Activated CD4-positive, alpha-beta T cell treated with anti-CD3 and anti-CD28 coated beads, Interleukin-2, amount 10 ng/mL, durations not matched to agents 7 days and 5 days (primary cell): ENCODE measurements around the gene MANEAL. TPM values are rescaled to one million over a fixed set of nuclear protein-coding genes. Genes with fewer than 3 reads are reported as not detected.

Source experiments
- CTCF ChIA-PET: fragments of 350-600 bp; sonication (Branson Sonifier 250); formaldehyde crosslinking; loops from one replicate; lab custom pipeline; 2021; ENCODE audit warnings: antibody characterized with exemption; lab: Charles Lee
- POLR2A ChIA-PET: fragments of 350-600 bp; sonication (Branson Sonifier 250); formaldehyde crosslinking; loops from one replicate; lab custom pipeline; 2021; ENCODE audit warnings: antibody characterized with exemption; lab: Charles Lee
- DNase-seq: peaks from one replicate; pipeline ENCODE4 v3.0.0-alpha.2; 2020
- H3K27ac Mint-ChIP-seq: one replicate; pipeline ENCODE4 v1.8.0; 2021; ENCODE audit warnings: mild to moderate bottlenecking, moderate library complexity, mixed read lengths
- H3K27me3 Mint-ChIP-seq: one replicate; pipeline ENCODE4 v1.8.0; 2021; ENCODE audit warnings: mixed read lengths
- H3K36me3 Mint-ChIP-seq: one replicate; pipeline ENCODE4 v1.8.0; 2021; ENCODE audit warnings: low read depth, mixed read lengths
- H3K4me1 Mint-ChIP-seq: one replicate; pipeline ENCODE4 v1.8.0; 2021; ENCODE audit warnings: mixed read lengths
- H3K4me3 Mint-ChIP-seq: one replicate; pipeline ENCODE4 v1.8.0; 2021; ENCODE audit warnings: mild to moderate bottlenecking, moderate library complexity, mixed read lengths
- H3K9me3 Mint-ChIP-seq: one replicate; pipeline ENCODE4 v1.8.0; 2021; ENCODE audit warnings: mixed read lengths
- total RNA-seq, 2 experiments: library from RNA; stranded (reverse); gene quantifications; one replicate each; pipeline ENCODE4 v1.2.3, GENCODE V29; 2021

MANEAL gene
- total RNA-seq, 2 experiments from 2014 or later: 1.3 to 1.5 TPM

- Mint-ChIP-seq H3K36me3 (peaks cover 26% of the 10 kb centered on the region), H3K4me3 (no peak overlapping the region), H3K4me1 (no peaks in the 10 kb centered on the region), H3K9me3 (no peaks in the 10 kb centered on the region), H3K27me3 (no peaks in the 10 kb centered on the region), H3K27ac (peak overlapping the region; percentile 19)
- POLR2A ChIA-PET: interaction anchor here (0.6 kb wide), 1 partner anchor 192 kb away, joined by 3 read pairs; no protein-coding TSS in a partner anchor
- CTCF ChIA-PET: interaction anchor here (0.6 to 1.1 kb wide), 3 partner anchors 14 to 34 kb away, joined by 3 read pairs; no protein-coding TSS in a partner anchor
- no peak for DNase-seq
Measured at GRCh38 chr1:37817481-37817880, 23.8 kb downstream of the MANEAL start.

GRCh38 chr1:37821481-37821880 is 27.8 kb downstream of the MANEAL start:
- ChIA-PET CTCF (no interaction called here), POLR2A (no interaction called here)
- Mint-ChIP-seq H3K27me3 (no peaks in the 10 kb centered on the region), H3K4me1 (peaks cover 4% of the 10 kb centered on the region), H3K4me3 (no peak overlapping the region), H3K27ac (no peak overlapping the region), H3K36me3 (peaks cover 31% of the 10 kb centered on the region), H3K9me3 (no peaks in the 10 kb centered on the region)
- no peak for DNase-seq

- DNase-seq: no peak
- Mint-ChIP-seq H3K36me3 (peaks cover 34% of the 10 kb centered on the region), H3K9me3 (no peaks in the 10 kb centered on the region), H3K27me3 (no peaks in the 10 kb centered on the region), H3K27ac (peak overlapping the region; percentile 25), H3K4me3 (no peak overlapping the region), H3K4me1 (peaks cover 4% of the 10 kb centered on the region)
- POLR2A ChIA-PET: no interaction called here
- CTCF ChIA-PET: interaction anchor here (0.8 to 1.7 kb wide), 3 partner anchors 8 to 201 kb away, joined by 3 to 4 read pairs (median 3); partner anchors contain the start of gene MTF1
Measured at GRCh38 chr1:37822906-37823815, 29.5 kb downstream of the MANEAL start.

DNA sequence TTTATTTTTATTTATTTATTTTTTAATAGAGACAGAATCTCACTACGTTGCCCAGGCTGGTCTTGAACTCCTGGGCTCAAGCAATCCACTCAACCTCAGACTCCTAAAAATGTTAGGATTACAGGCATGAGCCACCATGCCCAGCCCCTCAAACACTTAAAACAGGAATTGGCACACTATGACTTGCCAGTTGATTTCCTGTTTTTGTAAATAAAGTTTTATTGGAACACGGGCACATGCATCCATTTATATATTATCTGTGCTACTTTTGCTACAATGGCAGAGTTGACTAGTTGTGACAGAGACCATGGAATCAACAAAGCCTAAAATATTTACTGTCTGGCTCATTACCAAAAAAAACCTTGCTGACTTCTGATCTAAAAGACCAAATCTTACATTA is 30.4 kb downstream of the MANEAL start:
- ChIA-PET POLR2A (no interaction called here), CTCF (no interaction called here)
- H3K27ac Mint-ChIP-seq: no peak overlapping the region

DNA sequence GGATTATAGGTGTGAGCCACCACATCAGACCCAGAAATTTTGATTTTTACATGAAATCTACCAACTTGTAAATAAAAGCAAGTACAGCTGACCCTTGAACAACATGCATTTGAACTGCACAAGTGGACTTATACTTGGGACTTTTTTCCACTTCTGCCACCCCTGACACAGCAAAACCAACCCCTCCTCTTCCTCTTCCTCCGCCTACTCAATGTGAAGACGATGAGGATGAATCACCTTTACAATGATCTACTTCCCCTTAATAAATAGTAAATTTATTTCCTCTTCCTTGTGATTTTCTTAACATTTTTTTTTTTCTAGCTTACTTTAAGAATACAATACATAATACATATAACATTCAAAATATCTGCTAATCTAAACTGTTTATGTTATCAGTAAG is 31.9 kb downstream of the MANEAL start:
- Mint-ChIP-seq H3K9me3 (no peaks in the 10 kb centered on the region), H3K4me1 (peaks cover 4% of the 10 kb centered on the region), H3K27me3 (no peaks in the 10 kb centered on the region), H3K27ac (no peak overlapping the region), H3K4me3 (no peak overlapping the region), H3K36me3 (peaks cover 35% of the 10 kb centered on the region)
- no peak for DNase-seq
- ChIA-PET CTCF (no interaction called here), POLR2A (no interaction called here)

More for the DNA sequence above, 30.4 kb downstream of the MANEAL start:
- no peaks in the 10 kb centered on the region for H3K9me3 Mint-ChIP-seq
- peaks cover 37% of the 10 kb centered on the region for H3K36me3 Mint-ChIP-seq
- H3K4me3 Mint-ChIP-seq: no peak overlapping the region
- DNase-seq: no peak
- no peaks in the 10 kb centered on the region for H3K27me3 Mint-ChIP-seq
- peaks cover 4% of the 10 kb centered on the region for H3K4me1 Mint-ChIP-seq

GRCh38 chr1:37828410-37829074 is 34.9 kb downstream of the MANEAL start:
- ChIA-PET CTCF (interaction anchor here (1.6 kb wide), 1 partner anchor 13 kb away, joined by 3 read pairs; no protein-coding TSS in a partner anchor), POLR2A (no interaction called here)
- Mint-ChIP-seq H3K27ac (no peak overlapping the region), H3K9me3 (no peaks in the 10 kb centered on the region), H3K27me3 (no peaks in the 10 kb centered on the region), H3K36me3 (peaks cover 27% of the 10 kb centered on the region), H3K4me1 (peaks cover 2% of the 10 kb centered on the region), H3K4me3 (no peak overlapping the region)
- DNase-seq: no peak

DNA sequence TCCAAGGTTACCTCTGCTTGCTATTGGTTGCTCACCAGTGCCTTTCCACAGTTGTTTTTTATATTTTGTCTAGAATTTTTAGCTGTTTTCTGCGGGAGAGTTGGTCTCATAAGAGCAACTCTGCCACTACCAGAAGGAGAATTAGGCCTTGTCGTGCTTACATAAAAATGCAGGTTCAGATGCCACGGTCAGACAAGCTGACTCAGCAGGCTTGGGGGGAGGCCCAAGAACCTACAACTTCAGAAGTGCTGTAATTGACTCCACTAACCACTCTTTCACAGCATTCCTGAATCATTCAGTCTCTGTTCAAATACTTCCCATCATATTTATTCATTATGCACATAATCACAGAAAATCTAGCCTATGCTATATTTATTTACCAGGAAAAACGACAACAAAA is 37.5 kb downstream of the MANEAL start:
- ChIA-PET POLR2A (no interaction called here), CTCF (interaction anchor here (0.7 to 1.4 kb wide), 2 partner anchors 8 to 14 kb away, joined by 3 read pairs; no protein-coding TSS in a partner anchor)
- no peak for DNase-seq
- Mint-ChIP-seq H3K4me3 (no peak overlapping the region), H3K36me3 (peaks cover 33% of the 10 kb centered on the region), H3K4me1 (no peaks in the 10 kb centered on the region), H3K9me3 (no peaks in the 10 kb centered on the region), H3K27ac (no peak overlapping the region), H3K27me3 (no peaks in the 10 kb centered on the region)

DNA sequence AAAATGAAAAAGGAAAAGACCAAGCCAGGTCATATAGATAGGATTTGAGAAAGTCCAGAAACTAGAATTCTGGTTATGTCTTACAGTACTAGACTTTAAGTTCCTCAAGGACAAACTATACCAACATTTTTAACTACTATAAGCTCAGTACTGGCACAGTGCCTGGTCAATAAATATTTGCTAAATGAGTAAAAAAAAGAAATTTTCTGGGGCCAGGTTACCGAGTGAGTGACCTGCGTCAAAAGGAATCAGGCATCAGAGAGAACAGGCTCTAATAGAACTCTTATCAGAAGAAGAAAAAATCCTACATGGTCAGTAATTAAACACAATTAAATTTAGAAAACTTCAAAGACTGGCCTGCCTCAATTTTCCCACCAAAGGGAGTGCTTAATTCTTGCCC is 38.2 kb downstream of the MANEAL start:
- Mint-ChIP-seq H3K27me3 (no peaks in the 10 kb centered on the region), H3K27ac (no peak overlapping the region), H3K4me1 (no peaks in the 10 kb centered on the region), H3K36me3 (peaks cover 33% of the 10 kb centered on the region), H3K4me3 (no peak overlapping the region), H3K9me3 (no peaks in the 10 kb centered on the region)
- no peak for DNase-seq
- ChIA-PET POLR2A (no interaction called here), CTCF (interaction anchor here (1.4 kb wide), 1 partner anchor 9 kb away, joined by 3 read pairs; no protein-coding TSS in a partner anchor)

DNA sequence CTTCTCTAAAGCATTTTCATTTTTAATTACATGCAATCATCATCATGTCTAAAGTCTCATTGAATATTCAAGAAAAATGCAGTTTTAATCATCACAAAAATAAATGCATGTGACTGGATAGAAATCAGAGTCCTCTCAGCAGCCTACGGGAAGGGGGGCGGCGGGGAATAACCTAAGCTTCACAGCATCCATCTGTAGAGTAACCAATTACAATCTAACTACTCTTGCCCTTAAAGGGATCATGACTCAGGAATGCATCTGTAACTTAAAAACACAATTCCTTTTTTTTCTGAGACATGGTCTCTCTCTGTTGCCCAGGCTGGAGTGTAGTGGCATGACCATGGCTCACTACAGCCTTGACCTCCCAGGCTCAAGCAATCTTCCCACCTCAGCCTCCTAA is 43.1 kb downstream of the MANEAL start:
- peaks cover 39% of the 10 kb centered on the region for H3K36me3 Mint-ChIP-seq
- CTCF ChIA-PET: no interaction called here
- no peak overlapping the region for H3K4me3 Mint-ChIP-seq
- H3K27me3 Mint-ChIP-seq: no peaks in the 10 kb centered on the region
- H3K27ac Mint-ChIP-seq: no peak overlapping the region
- H3K4me1 Mint-ChIP-seq: no peaks in the 10 kb centered on the region
- no peak for DNase-seq
- H3K9me3 Mint-ChIP-seq: no peaks in the 10 kb centered on the region
- POLR2A ChIA-PET: interaction anchor here (0.6 kb wide), 1 partner anchor 1299 kb away, joined by 3 read pairs; no protein-coding TSS in a partner anchor

- ChIA-PET POLR2A (no interaction called here), CTCF (interaction anchor here (1.9 kb wide), 1 partner anchor 20 kb away, joined by 9 read pairs; the partner anchor contains the start of gene MTF1)
- DNase-seq: no peak
- H3K27ac Mint-ChIP-seq: no peak overlapping the region
- no peaks in the 10 kb centered on the region for H3K27me3 Mint-ChIP-seq
- H3K9me3 Mint-ChIP-seq: no peaks in the 10 kb centered on the region
- H3K36me3 Mint-ChIP-seq: peaks cover 31% of the 10 kb centered on the region
- no peak overlapping the region for H3K4me3 Mint-ChIP-seq
- peaks cover 8% of the 10 kb centered on the region for H3K4me1 Mint-ChIP-seq
Measured at GRCh38 chr1:37839676-37840075, 46.0 kb downstream of the MANEAL start.

GRCh38 chr1:37840711-37841110 is 47.1 kb downstream of the MANEAL start:
- DNase-seq: no peak
- CTCF ChIA-PET: interaction anchor here (0.6 to 1.9 kb wide), 5 partner anchors 10 to 158 kb away, joined by 4 to 9 read pairs (median 6); partner anchors contain the start of gene MTF1
- Mint-ChIP-seq H3K36me3 (peaks cover 36% of the 10 kb centered on the region), H3K4me3 (no peak overlapping the region), H3K27me3 (no peaks in the 10 kb centered on the region), H3K27ac (no peak overlapping the region), H3K9me3 (no peaks in the 10 kb centered on the region), H3K4me1 (peaks cover 15% of the 10 kb centered on the region)
- POLR2A ChIA-PET: no interaction called here

- Mint-ChIP-seq H3K4me3 (no peak overlapping the region), H3K4me1 (peaks cover 24% of the 10 kb centered on the region), H3K27me3 (no peaks in the 10 kb centered on the region), H3K36me3 (peaks cover 37% of the 10 kb centered on the region), H3K27ac (no peak overlapping the region), H3K9me3 (no peaks in the 10 kb centered on the region)
- ChIA-PET CTCF (interaction anchor here (1.9 kb wide), 1 partner anchor 9 kb away, joined by 7 read pairs; no protein-coding TSS in a partner anchor), POLR2A (no interaction called here)
- DNase-seq: no peak
Measured at GRCh38 chr1:37841652-37842051, 48.0 kb downstream of the MANEAL start.
